DMS114 treated with DMSO at 0.1 percent for 48 hours (cell line): ENCODE data around the gene SPRR3.

ENCODE experiments used
- DNase-seq: peaks from one replicate; lab custom pipeline; 2025; ENCODE audit not compliant: unreplicated experiment; lab: John Stamatoyannopoulos, UW

The SPRR3 gene

GRCh38 chr1:153049211-153049610 is 47.7 kb downstream of the SPRR3 start:
- DNase-seq, result no peak
